ENCODE results near the gene DENND1C. TPM values are rescaled to one million over a fixed set of nuclear protein-coding genes. Genes with fewer than 3 reads are reported as not detected.
A peak's percentile ranks its signal among the peaks of the same experiment; 100 is the strongest.

DENND1C gene
- total and polyA plus RNA-seq, 8 donors: 0.51 to 3.2 (median 1.7) TPM

GRCh38 chr19:6457958-6458694 is 23.5 kb downstream of the DENND1C start:
- intact Hi-C loops (cut with DNase I): no loop called here
- Histone ChIP-seq H3K4me3 (peak overlapping the region in 1 of 4 donors; percentile 81), H3K27me3 (no peaks in the 10 kb centered on the region), H3K4me1 (no peaks in the 10 kb centered on the region), H3K9me3 (no peaks in the 10 kb centered on the region), H3K27ac (peak overlapping the region in 1 of 4 donors; percentile 98), H3K36me3 (peaks cover 0 to 13% (median 6%) of the 10 kb centered on the region in 3 donors)
- ATAC-seq: no peak
- FAIRE-seq: no peak
- no peak for TF ChIP-seq CTCF (IDR thresholded peaks at IDR 0.05)
- WGBS, 2 donors: 90 to 93% methylated on average over 17 of the region's 17 CpGs
- no peak for DNase-seq

GRCh38 chr19:6455924-6456323 is 25.7 kb downstream of the DENND1C start:
- H3K27ac ChIP-seq: no peak overlapping the region
- no peak for DNase-seq
- 91 to 93% methylated on average over 15 of the region's 15 CpGs for WGBS, 2 donors
- H3K27me3 ChIP-seq: no peaks in the 10 kb centered on the region
- H3K4me1 ChIP-seq: no peaks in the 10 kb centered on the region
- H3K36me3 ChIP-seq: peaks cover 0 to 16% (median 6%) of the 10 kb centered on the region in 3 donors
- no peak for FAIRE-seq
- ATAC-seq: no peak
- intact Hi-C loops (cut with DNase I): no loop called here
- H3K4me3 ChIP-seq: no peak overlapping the region
- no peak for TF ChIP-seq CTCF (IDR thresholded peaks at IDR 0.05)
- H3K9me3 ChIP-seq: no peaks in the 10 kb centered on the region

GRCh38 chr19:6453951-6454565 is 27.5 kb downstream of the DENND1C start:
- Histone ChIP-seq H3K9me3 (no peaks in the 10 kb centered on the region), H3K4me1 (no peaks in the 10 kb centered on the region), H3K36me3 (peaks cover 0 to 16% (median 6%) of the 10 kb centered on the region in 3 donors), H3K4me3 (no peak overlapping the region), H3K27ac (no peak overlapping the region), H3K27me3 (no peaks in the 10 kb centered on the region)
- no peak for ATAC-seq
- peak in 1 of 6 donors; percentile 12 for DNase-seq
- no peak for TF ChIP-seq CTCF (IDR thresholded peaks at IDR 0.05)
- WGBS, 2 donors: 97 to 98% methylated on average over 11 of the region's 11 CpGs
- intact Hi-C loops (cut with DNase I): no loop called here
- FAIRE-seq: no peak

- intact Hi-C loops (cut with DNase I): no loop called here
- Histone ChIP-seq H3K36me3 (peaks cover 0 to 16% (median 6%) of the 10 kb centered on the region in 3 donors), H3K27me3 (no peaks in the 10 kb centered on the region), H3K4me3 (no peak overlapping the region), H3K9me3 (no peaks in the 10 kb centered on the region), H3K4me1 (no peaks in the 10 kb centered on the region), H3K27ac (no peak overlapping the region)
- no peak for FAIRE-seq
- no peak for DNase-seq
- no peak for TF ChIP-seq CTCF (IDR thresholded peaks at IDR 0.05)
- WGBS, 2 donors: 100% methylated on average over 2 of the region's 2 CpGs
- no peak for ATAC-seq
Measured at GRCh38 chr19:6452899-6453298, 28.7 kb downstream of the DENND1C start.

GRCh38 chr19:6452223-6452614 is 29.4 kb downstream of the DENND1C start:
- no peak for TF ChIP-seq CTCF (IDR thresholded peaks at IDR 0.05)
- Histone ChIP-seq H3K27ac (no peak overlapping the region), H3K4me3 (no peak overlapping the region), H3K9me3 (no peaks in the 10 kb centered on the region), H3K4me1 (no peaks in the 10 kb centered on the region), H3K27me3 (no peaks in the 10 kb centered on the region), H3K36me3 (peaks cover 0 to 16% (median 6%) of the 10 kb centered on the region in 3 donors)
- no peak for FAIRE-seq
- no peak for ATAC-seq
- WGBS, 2 donors: 97% methylated on average over 19 of the region's 19 CpGs
- intact Hi-C loops (cut with DNase I): no loop called here
- no peak for DNase-seq
